GM23248 (cell line): Measurements from ENCODE around the gene DIMT1.

ENCODE experiments used
- EZH2 ChIP-seq: fragments of 200-600 bp; sonication (generic); IDR thresholded peaks from 2 replicates; pipeline ENCODE4 v1.6.1; 2018; ENCODE audit warnings: antibody characterized with exemption, mild to moderate bottlenecking; ENCODE audit not compliant: insufficient read depth, poor library complexity, severe bottlenecking
- EZH2phosphoT487 ChIP-seq: fragments of 200-600 bp; sonication (generic); IDR thresholded peaks from 2 replicates; pipeline ENCODE4 v1.6.1; 2018; ENCODE audit warnings: antibody characterized with exemption, moderate library complexity, mild to moderate bottlenecking, low read depth; ENCODE audit not compliant: insufficient read depth

GRCh38 chr5:62374090-62374489 is 29.6 kb downstream of the DIMT1 start:
- TF ChIP-seq EZH2: no peak
- TF ChIP-seq EZH2phosphoT487: no peak
